ENCODE data around the gene TSPAN13.
"Not testable (repeated sequence)": the region's sequence is repeated elsewhere in the genome, so short reads cannot be mapped to it uniquely, and the experiment has no call there.

Gene TSPAN13

DNA sequence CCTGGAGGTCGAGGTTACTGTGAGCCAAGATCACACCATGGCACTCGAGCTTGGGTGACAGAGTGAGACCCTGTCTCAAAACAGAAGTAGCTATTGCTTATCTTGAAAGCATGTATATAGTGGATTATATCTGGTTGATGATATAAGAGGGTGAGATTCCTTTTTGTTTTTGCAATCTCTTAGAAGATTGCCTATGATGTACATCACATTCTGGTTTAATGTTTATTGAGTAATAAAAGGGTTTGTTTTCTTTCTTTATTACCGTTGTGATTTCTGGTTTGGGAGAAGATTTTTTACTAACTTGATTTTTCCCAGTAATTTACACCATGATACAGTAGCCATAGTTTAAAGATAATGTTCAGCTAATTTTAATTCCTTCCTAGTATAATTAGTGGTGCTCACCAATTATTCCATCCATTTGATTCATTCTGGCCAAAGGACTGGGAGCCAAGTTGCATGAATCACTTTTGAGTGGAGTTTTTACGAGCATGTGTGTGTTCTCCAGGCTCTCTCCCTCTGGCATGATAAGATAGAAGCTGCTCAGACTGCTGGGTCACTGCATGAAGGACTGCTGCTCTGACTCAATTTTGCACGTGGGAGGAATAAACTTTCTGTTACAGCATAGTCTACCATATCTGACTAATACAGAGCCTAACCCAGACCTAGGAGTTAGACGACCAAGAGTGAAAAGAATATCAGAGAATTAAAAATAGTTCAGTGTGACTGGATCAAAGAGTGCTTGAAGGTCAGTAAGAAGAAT is 13.5 kb upstream of the TSPAN13 start:
- no peak for DNase-seq

DNA sequence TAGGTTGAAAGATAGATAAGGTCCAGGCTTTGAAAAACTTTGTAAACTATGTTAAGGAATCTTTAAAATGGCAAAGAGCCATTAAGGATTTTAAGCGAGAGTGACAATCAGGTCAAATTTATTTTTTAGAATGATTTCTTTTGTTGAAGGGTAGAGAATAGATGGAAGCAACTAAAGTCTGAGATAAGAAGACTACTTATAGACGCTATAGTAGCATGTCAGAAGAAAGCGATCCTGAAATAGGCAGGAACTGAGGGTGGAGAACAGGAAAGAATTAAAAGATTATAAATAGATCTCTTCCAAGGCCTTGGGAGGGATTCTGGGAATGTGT is 13.0 kb upstream of the TSPAN13 start:
- DNase-seq = no peak

DNA sequence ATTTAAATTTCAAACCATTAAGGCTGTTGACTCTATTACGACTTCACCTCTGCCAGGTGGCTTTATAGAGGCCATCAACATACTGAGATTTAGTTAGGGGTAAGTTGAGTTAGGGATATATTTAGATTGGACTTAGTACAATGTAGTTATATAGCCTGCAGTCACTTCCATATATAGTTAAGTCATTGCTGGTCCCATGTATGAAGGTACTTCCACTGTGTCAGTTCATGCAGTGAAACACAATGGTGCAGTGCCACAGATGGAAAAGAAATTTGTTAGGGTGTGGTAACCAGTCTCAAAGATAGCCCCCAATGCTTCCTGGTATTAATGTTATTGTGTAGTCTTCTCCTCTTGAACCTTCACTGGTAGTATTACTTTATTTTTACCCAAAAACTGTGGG is 12.6 kb upstream of the TSPAN13 start:
- no peak for DNase-seq

DNA sequence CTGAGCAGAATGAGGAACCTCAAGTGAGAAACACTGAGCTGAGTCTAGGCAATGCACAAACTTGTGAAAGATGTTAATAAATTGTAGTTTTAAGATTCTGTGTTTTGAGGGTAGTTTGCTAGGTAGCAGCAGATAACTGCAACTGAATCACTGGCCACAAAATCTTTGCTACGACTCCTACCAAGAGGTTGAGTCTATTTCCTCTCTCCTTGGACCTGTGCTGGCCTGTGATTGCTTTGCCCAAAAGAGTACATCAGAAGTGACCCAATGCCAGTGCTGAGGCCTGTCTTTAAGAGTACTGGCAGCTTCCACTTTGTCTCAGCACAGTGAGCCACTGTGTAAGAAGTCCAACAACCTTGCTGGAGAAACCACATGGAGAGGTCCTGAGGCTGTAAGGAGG is 11.9 kb upstream of the TSPAN13 start:
- no peak for DNase-seq

DNA sequence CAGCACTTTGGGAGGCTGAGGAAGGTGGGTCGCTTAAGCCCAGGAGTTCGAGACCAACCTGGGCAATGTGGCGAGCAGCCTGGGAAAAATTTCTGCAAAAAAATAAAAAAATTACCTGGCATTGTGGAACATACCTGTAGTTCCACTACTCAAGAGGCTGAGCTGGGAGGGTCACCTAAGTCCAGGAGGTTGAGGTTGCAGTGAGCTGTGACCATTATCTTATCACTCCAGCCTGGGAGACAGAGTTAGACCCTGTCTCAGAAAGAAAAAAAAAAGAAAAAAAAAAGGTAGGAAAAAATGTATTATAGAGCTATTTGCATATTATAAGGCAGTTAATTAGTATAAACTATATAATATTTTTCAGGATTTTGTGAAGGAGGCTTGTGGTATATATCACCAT is 11.0 kb upstream of the TSPAN13 start:
- no peak for DNase-seq

DNA sequence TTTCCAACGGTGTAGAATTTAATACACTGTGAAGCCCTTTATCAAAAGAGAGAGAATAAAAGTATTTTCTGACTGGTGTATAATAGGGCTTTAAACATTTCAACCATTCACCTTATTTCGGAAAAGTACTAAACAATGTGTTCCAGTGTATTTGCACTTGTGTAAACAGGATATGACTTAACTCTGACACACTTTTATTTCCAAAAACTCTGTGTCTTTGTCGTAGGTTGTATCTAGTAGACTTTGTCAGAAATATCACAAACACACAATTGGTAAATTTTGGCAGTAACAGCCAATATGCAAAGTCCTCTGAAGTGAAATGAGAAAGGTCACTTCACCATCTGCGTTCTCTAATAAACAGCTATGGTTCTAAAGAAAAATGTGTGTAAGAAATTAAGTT is 10.3 kb upstream of the TSPAN13 start:
- no peak for DNase-seq

DNA sequence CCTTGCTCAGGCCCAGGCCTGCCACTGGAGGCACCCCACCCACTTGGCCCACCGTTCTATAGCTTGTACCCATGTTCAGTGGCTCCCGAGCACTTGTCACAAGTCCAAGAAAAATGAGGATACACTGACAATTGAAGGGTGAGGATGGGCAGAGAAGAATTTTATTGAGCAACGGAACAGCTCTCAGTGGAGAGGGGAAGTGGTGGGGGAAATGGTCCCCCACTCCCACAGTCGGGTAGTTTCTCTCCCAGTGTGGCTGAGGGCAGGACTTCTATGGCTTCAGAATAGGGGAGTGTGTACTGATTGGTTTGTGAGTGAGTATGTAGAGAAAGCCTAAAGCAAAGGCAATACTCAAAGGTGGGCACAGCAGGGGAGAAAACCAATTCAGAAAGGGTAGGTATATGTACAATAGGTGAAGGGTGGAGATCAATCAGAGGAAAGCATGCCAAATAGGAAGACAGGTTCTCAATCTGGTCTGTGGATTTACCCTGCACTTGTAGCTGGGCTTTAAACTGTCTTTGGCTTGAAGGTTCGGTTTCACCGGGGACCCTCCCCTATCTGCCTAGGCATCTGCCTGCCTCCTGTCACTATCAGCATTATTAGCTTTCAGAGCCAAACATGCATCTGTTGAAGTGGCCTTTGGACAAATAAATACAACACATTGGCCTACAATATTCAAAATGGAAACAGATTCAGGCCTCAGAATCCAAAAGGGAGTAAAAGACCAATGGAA is 8.9 kb upstream of the TSPAN13 start:
- no peak for DNase-seq

DNA sequence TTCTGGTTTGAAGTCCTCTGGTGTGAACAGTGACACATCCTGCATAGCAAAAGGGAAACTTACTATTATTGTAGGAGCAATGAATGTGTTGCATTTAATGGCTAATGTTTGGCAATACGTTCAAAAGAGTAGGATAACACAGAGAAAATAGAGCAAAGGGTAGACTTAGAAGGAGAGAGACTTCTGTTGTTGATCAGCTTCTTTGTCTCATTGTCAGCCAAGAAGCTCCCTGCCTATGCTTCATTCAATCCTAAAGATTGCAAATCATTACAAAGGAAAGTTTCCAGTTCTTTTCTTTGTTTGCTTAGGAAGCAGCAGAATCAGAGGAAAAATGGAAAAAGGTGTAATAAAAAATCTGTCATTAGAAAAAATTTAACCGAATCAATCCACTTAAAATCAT is 7.9 kb upstream of the TSPAN13 start:
- DNase-seq = no peak

DNA sequence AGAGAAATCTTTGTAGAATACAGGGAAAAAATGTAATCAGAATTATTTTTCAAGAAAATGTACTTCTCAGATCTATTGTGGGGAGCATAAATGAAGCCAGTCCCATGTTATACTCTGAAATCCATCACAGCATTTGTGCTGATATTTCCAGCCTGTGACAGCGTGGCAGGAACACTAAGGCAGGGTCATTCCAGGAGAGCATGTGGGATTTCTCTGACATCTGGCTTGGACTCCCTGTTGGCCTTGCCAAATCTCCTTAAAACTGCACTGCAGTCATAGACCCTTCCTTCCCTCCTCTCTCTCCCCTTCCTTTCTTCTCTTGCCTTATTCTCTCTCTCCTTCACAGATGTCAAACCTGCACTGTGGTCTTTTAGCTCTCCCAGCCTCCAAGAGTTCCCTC is 6.5 kb upstream of the TSPAN13 start:
- no peak for DNase-seq

DNA sequence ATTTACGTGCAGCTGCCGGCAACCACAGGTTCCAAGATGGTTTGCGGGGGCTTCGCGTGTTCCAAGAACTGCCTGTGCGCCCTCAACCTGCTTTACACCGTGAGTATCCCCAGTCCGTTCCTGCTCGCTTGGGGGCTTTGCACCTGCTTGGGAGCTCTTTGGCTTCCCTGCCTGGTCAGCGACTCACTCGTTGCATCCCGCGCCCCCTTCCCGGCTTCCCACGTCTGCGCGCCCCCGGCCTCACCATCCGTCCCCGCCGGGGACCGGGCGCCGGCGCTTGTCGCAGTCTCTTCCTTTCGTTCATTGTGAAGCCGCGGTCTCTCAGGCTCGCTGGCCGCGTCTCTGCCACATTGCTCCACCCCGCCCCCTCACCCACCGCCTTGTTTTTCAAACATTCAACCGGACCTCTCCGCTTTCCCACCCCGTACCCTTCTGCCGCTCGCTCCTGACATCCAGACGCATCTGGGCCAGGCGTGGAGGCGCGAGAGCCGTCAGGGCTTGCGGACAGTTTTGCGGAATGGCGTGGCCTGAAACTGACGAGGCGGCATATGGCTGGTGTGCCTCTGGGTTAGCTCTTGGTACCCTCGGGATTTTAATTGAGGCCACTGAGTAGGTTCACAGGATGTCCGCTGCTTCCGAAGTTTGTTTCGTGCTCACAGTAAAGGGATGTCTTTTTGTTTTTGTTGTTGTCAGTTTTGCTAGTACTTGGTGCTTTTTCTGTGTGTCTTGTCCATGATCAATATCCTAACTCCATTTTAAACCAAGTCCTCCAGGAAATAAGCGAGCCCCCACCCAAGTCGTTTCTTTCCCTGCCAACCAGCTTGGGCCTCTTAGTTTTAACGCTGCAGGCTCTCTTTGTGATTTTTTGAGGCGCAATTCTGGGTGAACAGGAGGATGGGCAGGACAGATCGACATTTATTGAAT is 639 bp downstream of the TSPAN13 start:
- DNase-seq = peak; percentile 86

DNA sequence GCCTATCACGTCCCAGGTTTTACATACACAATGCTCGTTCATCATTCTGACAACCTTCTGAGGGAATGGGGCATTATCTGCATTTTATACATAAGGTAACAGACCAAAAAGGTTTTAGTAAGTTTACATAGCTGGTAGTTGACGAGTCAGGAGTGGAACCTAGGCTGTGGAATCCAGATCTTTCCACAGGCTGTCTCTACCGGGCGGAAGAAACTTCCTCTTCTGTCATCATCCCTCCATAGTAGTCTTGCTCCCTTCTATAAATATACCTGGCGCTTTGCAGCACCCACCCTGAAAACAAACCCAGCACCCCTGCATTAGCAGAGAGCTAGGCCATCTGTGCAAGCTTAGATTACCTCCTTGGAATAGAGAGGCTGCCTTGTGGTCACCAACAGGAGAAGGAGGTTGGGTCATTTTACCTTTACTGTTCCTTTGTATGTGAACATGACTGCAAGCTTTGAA is 1.3 kb downstream of the TSPAN13 start:
- no peak for DNase-seq

DNA sequence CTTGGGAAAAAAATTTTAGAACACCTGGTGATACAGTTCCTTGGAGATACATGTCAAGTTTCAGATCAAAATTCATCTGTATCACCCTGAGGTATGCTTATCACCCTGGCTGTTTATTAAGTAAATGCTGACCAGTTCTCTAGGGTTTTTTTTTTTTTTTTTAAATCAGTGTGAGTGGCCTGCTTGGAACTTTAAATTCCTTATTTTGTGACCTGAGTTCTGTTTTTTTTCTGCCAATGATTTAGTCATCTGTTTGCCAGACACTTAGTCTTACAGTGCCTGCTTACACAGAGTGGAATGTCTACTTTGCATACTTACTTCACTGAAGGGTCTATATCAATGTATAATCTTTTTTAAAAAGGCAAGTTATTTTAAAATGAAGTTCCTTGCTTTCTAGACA is 1.8 kb downstream of the TSPAN13 start:
- DNase-seq = no peak

DNA sequence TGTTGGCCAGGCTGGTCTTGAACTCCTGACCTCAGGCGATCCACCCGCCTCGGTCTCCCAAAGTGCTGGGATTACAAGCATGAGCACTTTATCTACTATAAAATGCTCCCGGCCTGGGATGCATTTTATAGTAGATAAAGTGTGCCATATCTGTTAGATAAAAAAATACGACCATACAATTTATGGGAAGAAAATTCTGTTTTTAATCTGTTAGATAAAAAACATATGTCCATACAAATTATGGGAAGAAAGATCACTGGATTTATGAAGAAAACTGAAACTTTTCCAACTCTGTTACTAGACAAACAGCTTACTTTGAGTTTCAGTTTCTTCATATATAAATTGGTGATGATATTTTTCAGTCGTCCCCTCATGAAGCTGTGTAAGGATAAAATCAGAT is 4.5 kb downstream of the TSPAN13 start:
- DNase-seq = no peak

DNA sequence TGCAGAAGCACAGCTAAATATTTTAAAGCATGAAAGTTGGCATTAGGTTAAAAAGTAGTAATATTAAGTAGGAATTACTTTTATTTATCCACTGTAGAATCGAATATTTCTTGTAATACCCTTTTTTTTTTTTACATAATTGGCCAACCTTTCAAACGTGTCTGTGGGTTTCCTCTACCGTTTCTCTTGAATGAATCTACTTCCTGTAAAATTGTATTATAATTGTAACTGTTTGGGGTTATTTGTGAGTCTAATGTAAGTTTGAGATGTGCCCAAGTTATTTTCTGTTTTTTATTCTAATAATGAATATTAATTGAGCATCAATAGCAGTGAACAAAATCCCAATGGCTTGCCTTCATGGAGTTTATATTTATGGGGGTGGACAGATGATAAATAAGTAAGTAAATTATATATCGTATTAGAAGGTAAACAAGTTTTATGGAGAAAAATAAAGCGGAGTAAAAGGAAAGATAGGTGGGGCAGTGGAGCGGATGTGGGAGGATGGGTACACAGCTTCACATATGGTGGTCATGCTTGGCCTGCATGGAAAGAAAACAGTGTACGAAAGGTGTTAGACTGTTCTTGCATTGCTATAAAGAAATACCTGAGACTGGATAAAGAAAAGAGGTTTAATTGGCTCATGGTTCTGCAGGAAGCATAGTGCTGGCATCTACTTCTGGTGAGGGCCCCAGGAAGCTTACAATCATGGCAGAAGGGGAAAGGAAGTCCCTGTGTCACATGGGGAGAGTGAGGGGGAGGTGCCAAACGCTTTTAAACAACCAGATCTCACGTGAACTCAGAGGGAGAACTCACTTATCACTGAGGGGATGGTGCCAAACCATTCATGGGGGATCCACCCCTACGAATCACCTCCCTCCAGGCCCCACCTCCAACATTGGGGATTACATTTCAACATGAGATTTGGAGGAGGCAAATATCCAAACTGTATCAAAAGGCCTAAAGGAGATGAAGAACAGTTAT is 5.4 kb downstream of the TSPAN13 start:
- DNase-seq = no peak

DNA sequence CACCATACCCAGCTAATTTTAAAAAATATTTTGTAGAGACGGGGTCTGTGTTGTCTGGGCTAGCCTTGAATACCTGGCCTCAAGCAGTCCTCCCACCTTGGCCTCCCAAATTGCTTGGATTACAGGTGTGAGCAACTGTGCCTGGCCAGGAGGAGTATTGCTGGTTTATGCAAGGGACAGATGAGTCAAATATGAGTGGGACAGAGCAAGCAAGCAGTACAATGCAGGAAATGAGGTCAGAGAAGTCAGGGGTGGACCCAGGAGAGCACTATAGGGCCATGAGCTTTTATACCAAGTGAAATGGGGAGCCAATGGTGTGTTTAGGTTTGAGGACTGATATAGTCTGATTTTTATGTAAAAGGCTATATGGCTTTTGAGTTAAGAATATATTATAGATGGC is 6.3 kb downstream of the TSPAN13 start:
- DNase-seq = no peak

DNA sequence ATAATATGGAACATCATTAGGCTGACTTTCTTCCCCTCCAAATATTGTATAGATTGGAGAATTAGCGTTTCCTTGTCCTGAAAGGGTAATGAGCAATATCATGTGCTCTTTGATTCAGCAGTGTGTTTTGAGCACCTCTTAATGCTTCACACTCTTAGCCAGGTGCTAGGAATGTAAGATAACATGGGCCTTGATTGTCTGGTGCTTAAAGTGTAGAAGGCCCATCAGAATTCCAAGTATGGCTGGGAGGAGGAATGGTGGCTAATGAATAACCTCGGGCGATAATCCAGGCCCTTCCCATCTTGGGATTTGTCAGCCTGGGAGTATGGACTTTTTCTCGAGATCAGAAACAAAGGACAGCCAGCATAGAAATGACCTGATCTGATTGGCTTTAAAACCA is 8.6 kb downstream of the TSPAN13 start:
- DNase-seq = no peak

DNA sequence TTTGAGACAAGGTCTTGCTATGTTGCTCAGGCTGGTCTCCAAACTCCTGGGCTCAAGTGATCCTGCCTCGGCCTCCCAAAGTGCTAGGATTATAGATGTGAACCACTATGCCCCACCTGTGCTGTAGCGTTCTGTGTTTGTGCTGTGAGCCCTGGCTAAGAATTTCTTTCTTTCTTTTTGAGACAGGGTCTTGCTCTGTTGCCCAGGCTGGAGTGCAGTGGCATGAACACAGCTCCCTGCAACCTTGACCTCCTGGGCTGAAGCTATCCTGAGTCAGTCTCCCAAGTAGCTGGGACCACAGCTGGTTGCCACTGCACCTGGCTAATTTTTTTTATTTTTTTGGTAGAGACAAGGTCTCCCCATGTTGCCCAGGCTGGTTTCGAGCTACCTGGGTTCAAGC is 11.4 kb downstream of the TSPAN13 start:
- DNase-seq = no peak

DNA sequence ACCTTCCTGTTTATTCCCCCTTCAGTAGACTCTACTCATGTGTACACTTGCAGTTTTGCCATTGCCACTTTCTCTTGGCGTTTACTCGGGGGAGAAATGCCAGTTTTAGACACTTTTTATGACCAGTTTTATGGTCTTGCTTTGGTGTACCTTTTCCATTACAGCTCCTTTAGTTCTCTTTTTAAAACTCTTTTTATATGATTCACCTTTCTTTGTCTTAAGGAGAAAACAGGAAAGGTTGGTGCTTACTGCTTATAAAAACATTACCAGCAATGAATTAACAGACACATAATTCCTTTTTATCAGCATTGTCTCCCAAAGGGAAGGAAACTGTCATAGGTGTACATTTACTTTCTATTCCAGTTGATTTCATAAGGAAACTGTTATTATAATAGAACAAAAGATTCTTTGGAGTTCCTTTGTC is 11.9 kb downstream of the TSPAN13 start:
- DNase-seq = no peak

DNA sequence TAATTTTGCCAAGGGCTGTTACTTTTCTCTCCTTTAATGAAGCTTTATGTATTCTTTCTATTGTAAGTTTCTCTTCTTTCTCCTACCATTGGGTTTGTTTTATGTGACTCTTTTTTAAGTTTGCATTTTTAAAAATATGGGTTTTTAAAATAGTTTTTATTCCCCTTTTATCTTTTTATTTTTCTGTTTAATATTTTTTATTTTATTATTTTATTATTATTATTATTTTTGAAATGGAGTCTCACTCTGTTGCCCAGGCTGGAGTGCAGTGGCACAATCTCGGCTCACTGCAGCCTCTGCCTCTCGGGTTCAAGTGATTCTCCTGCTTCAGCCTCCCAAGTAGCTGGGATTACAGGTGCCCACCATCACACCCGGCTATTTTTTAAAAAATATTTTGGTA is 16.4 kb downstream of the TSPAN13 start:
- DNase-seq = not testable (repeated sequence)

DNA sequence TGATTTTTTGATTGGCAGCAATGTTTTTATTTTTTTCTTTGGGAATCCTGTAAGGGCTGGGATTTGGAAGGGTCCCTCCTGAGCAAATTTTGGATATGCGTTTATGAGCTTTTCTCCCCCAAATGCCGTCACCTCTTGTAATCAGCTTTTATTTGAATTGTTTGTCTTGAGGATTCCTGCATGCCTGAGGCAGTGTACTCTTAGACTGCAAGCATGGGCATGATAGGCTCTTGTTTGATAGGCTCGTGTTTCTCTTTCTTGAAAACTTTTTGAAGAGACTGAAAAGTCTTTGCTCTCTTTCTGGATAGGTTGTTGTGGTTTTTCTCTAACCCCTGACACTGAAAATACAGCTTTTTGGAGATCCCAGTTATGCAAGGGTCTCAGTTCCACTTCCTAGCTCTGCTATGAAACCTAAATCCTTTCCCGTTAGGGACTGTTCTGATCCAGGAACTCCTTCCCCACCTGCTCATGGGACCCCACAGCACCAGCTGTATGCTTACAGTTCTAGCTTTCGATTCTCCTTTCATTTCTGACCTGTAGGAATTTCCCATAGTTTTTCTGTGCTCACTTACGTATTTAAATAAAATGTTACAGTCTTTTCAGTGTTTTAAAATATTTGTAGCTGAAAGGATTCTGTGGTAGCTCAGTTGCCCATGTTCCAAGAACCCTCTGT is 17.2 kb downstream of the TSPAN13 start:
- no peak for DNase-seq

DNA sequence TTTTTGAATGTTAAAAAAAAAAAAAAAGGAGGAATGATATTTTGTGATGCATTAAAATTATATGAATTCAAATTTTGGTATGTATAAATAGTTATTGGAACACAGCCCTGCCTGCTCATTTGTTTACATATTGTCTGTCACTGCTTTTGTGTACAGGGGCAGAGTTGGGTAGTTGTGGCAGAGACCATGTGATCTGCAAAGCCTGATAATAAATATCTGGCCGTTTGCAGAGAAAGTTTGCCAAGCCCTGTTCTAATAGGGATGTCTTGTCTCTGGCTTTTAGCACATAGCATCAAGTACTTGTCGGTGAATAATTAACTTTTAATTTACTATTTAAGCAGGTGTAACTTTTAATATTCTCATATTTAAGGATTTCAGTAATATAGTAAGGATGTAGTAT is 19.8 kb downstream of the TSPAN13 start:
- DNase-seq = no peak
